ENCODE measurements around the gene ZMIZ1.

GRCh38 chr10:79137826-79138225, 69.1 kb downstream of the ZMIZ1 start:
- TF ChIP-seq YY1 (IDR thresholded peaks at IDR 0.05; ENCODE audit: insufficient read depth, insufficient read length), result no peak
- TF ChIP-seq SUZ12 (IDR thresholded peaks at IDR 0.05; ENCODE audit: extremely low read depth, insufficient read depth, insufficient read length), result no peak
- no peak for TF ChIP-seq ZNF274 (IDR thresholded peaks at IDR 0.05; ENCODE audit: low read depth, low read length)

All from NT2/D1 (cell line).